SK-N-SH (cell line): ENCODE results near the gene BAG2. TPM values are rescaled to one million over a fixed set of nuclear protein-coding genes. Genes with fewer than 3 reads are reported as not detected.

Source experiments
- CTCF ChIA-PET: fragments of 300-600, 350-600 bp; formaldehyde crosslinking; extraction: SDS; loops from one replicate; lab custom pipeline; 2021; lab: Yijun Ruan, JAX
- POLR2A ChIA-PET: fragments of 350-600 bp; sonication (Branson Sonifier 250); formaldehyde crosslinking; extraction: SDS; loops from one replicate; lab custom pipeline; 2020; ENCODE audit warnings: antibody characterized with exemption, inconsistent platforms; lab: Yijun Ruan, JAX
- DNase-seq: peaks from one replicate; pipeline ENCODE4 v3.0.0; 2012
- H2AFZ ChIP-seq: fragments of 200-600 bp; sonication (generic); 2 replicates; pipeline ENCODE4 v1.8.1; 2016; ENCODE audit warnings: antibody characterized with exemption, mild to moderate bottlenecking, low read depth
- H3F3A ChIP-seq: fragments of 200-600 bp; sonication (generic); replicated peaks from 2 replicates; pipeline ENCODE3; 2016; ENCODE audit warnings: antibody characterized with exemption, mild to moderate bottlenecking; ENCODE audit not compliant: insufficient read depth
- H3K27ac ChIP-seq, 2 experiments: fragments of 200-500 bp in 1 of 2; fragments of 200-600 bp in 1 of 2; sonication (Bioruptor generic) in 1 of 2; sonication (generic), shearing (Covaris generic) in 1 of 2; 2 replicates each; pipeline versions ENCODE4 v1.5.1 to v1.6.1; 2014 to 2016; ENCODE audit warnings: low read depth in 2 of 2, inconsistent platforms in 1 of 2, low read length in 1 of 2, mild to moderate bottlenecking in 1 of 2, mixed read lengths in 1 of 2
- H3K27me3 ChIP-seq: fragments of 200-600 bp; sonication (generic), shearing (Covaris generic); 2 replicates; pipeline ENCODE4 v1.6.1; 2016; ENCODE audit warnings: mixed run types; ENCODE audit not compliant: insufficient read depth
- H3K36me3 ChIP-seq, 2 experiments: fragments of 200-500 bp in 1 of 2; fragments of 200-600 bp in 1 of 2; sonication (Bioruptor generic) in 1 of 2; sonication (generic) in 1 of 2; replicated peaks in 1 of 2; 2 replicates each; pipeline versions ENCODE3 to v1.5.1; 2014 to 2016; ENCODE audit warnings: low read length in 1 of 2, mild to moderate bottlenecking in 1 of 2; ENCODE audit not compliant: insufficient read depth in 2 of 2, control insufficient read depth in 1 of 2
- H3K4me1 ChIP-seq, 2 experiments: fragments of 200-500 bp in 1 of 2; fragments of 200-600 bp in 1 of 2; sonication (Bioruptor generic) in 1 of 2; sonication (generic), shearing (Covaris generic) in 1 of 2; 2 replicates each; pipeline versions ENCODE4 v1.5.1 to v1.6.1; 2014 to 2016; ENCODE audit warnings: low read depth in 1 of 2, low read length in 1 of 2, mixed run types in 1 of 2; ENCODE audit not compliant: insufficient read depth in 2 of 2, control insufficient read depth in 1 of 2
- H3K4me2 ChIP-seq: fragments of 200-600 bp; sonication (generic), shearing (Covaris generic); 2 replicates; pipeline ENCODE4 v1.6.1; 2017; ENCODE audit warnings: mixed run types
- H3K4me3 ChIP-seq, 2 experiments: fragments of 200-500 bp in 1 of 2; fragments of 200-600 bp in 1 of 2; sonication (Bioruptor generic) in 1 of 2; sonication (generic), shearing (Covaris generic) in 1 of 2; 2 replicates each; pipeline versions ENCODE4 v1.5.1 to v1.8.1; 2014 to 2016; ENCODE audit warnings: low read depth in 2 of 2, inconsistent platforms in 1 of 2, low read length in 1 of 2, mild to moderate bottlenecking in 1 of 2, mixed read lengths in 1 of 2, moderate library complexity in 1 of 2
- H3K79me2 ChIP-seq: fragments of 200-600 bp; sonication (generic); 2 replicates; pipeline ENCODE4 v1.8.1; 2017; ENCODE audit warnings: mild to moderate bottlenecking; ENCODE audit not compliant: insufficient read depth
- H3K9ac ChIP-seq: fragments of 200-600 bp; sonication (generic); 2 replicates; pipeline ENCODE4 v1.6.1; 2017; ENCODE audit warnings: mixed run types
- H3K9me2 ChIP-seq: fragments of 200-600 bp; sonication (generic); 2 replicates; pipeline ENCODE4 v1.6.1; 2017; ENCODE audit warnings: mixed run types
- H3K9me3 ChIP-seq: fragments of 200-600 bp; sonication (generic); 2 replicates; pipeline ENCODE4 v1.6.1; 2017; ENCODE audit warnings: mixed run types, mild to moderate bottlenecking, moderate library complexity
- H4K20me1 ChIP-seq: fragments of 200-600 bp; sonication (generic); 2 replicates; pipeline ENCODE4 v1.6.1; 2017; ENCODE audit warnings: mild to moderate bottlenecking, mixed run types; ENCODE audit not compliant: insufficient read depth
- EZH2phosphoT487 ChIP-seq: fragments of 200-600 bp; sonication (generic); IDR thresholded peaks from 2 replicates; pipeline ENCODE4 v1.6.1; 2017; ENCODE audit warnings: low read depth, mixed run types, mild to moderate bottlenecking, antibody characterized with exemption, moderate library complexity, borderline replicate concordance
- GABPA ChIP-seq: IDR thresholded peaks from 2 replicates; pipeline ENCODE4 v1.4.0; 2012; ENCODE audit warnings: low read depth, mild to moderate bottlenecking
- MEF2A ChIP-seq: IDR thresholded peaks from 2 replicates; pipeline ENCODE4 v1.4.0; 2012; ENCODE audit warnings: low read depth, borderline replicate concordance
- MXI1 ChIP-seq: IDR thresholded peaks from 2 replicates; pipeline ENCODE4 v1.6.1; 2012; ENCODE audit warnings: mild to moderate bottlenecking, low read depth, low read length, improper control_type of control experiment
- NFIC ChIP-seq: IDR thresholded peaks from 2 replicates; pipeline ENCODE4 v1.4.0; 2012; ENCODE audit warnings: borderline replicate concordance
- POLR2AphosphoS5 ChIP-seq: IDR thresholded peaks from 2 replicates; pipeline ENCODE4 v1.6.1; 2012; ENCODE audit warnings: low read depth, low read length
- RFX5 ChIP-seq: IDR thresholded peaks from 2 replicates; pipeline ENCODE4 v1.6.1; 2012; ENCODE audit warnings: mild to moderate bottlenecking, improper control_type of control experiment, low read length
- SMC3 ChIP-seq: IDR thresholded peaks from 2 replicates; pipeline ENCODE4 v1.6.1; 2012; ENCODE audit warnings: low read depth, low read length, improper control_type of control experiment
- WGBS: methylation state at CpG from one replicate; pipeline ENCODE4 v1.1.6; 2017; ENCODE audit warnings: low lambda C conversion rate; 5-methylcytosine and 5-hydroxymethylcytosine counted together
- polyA plus RNA-seq, 3 experiments: library from polyadenylated mRNA; depleted of rRNA; stranded (reverse); fragments of >200 nt; gene quantifications; 2 replicates each; pipeline ENCODE4 v1.2.3, GENCODE V29; 2012
- TF ChIP-seq, protein P1 (sequence below): fragments of 150-350 bp; IDR thresholded peaks from 2 replicates; pipeline ENCODE4 v1.6.1; 2017; ENCODE audit warnings: antibody characterized with exemption, low read length, low read depth, borderline replicate concordance
- TF ChIP-seq, protein P2 (sequence below): IDR thresholded peaks from 2 replicates; pipeline ENCODE4 v1.4.0; 2012; ENCODE audit warnings: low read depth, borderline replicate concordance
- TF ChIP-seq, protein P3 (sequence below): IDR thresholded peaks from 2 replicates; pipeline ENCODE4 v1.6.1; 2012; ENCODE audit warnings: mild to moderate bottlenecking, low read depth, low read length, moderate library complexity
- TF ChIP-seq, protein P4 (sequence below): IDR thresholded peaks from 2 replicates; pipeline ENCODE4 v1.4.0; 2012; ENCODE audit warnings: low read depth
- TF ChIP-seq, protein P5 (sequence below): IDR thresholded peaks from 2 replicates; pipeline ENCODE4 v1.4.0; 2012; ENCODE audit warnings: low read depth, borderline replicate concordance
- TF ChIP-seq, protein P6 (sequence below): fragments of 150-350 bp; IDR thresholded peaks from 2 replicates; pipeline ENCODE4 v1.6.1; 2016; ENCODE audit warnings: mild to moderate bottlenecking, low read depth, low read length

The BAG2 gene
- polyA plus RNA-seq, 1 of the 3 experiments (the other 2 are of a cell fraction), result 5.3 TPM

DNA sequence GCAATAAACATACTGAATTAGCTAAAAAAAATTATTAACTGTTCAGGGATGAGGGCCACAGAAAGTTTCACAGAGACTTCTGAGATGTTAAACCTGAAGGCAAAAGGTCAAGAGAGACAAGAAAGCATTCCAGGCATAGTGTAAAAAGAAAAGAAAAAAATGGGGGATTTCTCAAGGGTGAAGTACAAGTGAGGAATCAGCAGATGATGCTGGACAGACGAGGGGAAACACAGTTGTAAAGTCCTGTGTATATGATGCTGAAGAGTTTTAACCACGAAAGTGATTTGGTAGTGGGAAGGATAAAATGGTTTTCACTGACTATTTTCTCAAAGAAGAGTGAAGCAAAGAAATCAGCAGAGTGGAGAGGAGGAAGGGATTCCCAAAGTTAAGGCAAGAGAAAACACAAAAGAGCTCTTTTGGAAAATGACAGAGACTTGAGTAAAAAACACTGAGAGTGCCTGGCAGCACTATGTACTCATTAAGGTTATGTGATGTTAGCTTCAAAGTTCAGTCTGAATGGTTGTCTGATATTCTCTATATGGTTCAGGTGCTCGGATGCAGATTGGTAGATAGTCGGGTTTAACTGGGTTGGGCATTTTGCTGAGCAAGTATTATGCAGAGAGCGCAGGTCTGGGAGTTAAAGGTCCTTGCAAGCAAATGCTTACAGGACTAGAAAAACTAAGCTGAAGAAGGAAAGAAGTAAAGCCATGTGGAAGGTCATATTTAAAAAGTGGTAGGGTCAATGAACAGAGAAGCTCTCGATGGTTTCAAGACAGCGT is 33.6 kb downstream of the BAG2 start:
- no peaks in the 10 kb centered on the region for H3K9me2 ChIP-seq
- WGBS, result 91% methylated on average over 7 of the region's 7 CpGs
- ChIA-PET POLR2A (no interaction called here), CTCF (interaction anchor here (1.9 kb wide), 1 partner anchor 16 kb away, joined by 7 read pairs; the partner anchor contains the start of gene RAB23)
- H3K4me2 ChIP-seq, result no peak overlapping the region
- H4K20me1 ChIP-seq, result no peaks in the 10 kb centered on the region
- TF ChIP-seq MEF2A, result no peak
- no peak for TF ChIP-seq MXI1
- no peak for TF ChIP-seq RFX5
- TF ChIP-seq SMC3, result no peak
- TF ChIP-seq GABPA, result no peak
- TF ChIP-seq, protein P1, sequence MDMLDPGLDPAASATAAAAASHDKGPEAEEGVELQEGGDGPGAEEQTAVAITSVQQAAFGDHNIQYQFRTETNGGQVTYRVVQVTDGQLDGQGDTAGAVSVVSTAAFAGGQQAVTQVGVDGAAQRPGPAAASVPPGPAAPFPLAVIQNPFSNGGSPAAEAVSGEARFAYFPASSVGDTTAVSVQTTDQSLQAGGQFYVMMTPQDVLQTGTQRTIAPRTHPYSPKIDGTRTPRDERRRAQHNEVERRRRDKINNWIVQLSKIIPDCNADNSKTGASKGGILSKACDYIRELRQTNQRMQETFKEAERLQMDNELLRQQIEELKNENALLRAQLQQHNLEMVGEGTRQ, result no peak
- TF ChIP-seq POLR2AphosphoS5, result no peak
- TF ChIP-seq, protein P2, sequence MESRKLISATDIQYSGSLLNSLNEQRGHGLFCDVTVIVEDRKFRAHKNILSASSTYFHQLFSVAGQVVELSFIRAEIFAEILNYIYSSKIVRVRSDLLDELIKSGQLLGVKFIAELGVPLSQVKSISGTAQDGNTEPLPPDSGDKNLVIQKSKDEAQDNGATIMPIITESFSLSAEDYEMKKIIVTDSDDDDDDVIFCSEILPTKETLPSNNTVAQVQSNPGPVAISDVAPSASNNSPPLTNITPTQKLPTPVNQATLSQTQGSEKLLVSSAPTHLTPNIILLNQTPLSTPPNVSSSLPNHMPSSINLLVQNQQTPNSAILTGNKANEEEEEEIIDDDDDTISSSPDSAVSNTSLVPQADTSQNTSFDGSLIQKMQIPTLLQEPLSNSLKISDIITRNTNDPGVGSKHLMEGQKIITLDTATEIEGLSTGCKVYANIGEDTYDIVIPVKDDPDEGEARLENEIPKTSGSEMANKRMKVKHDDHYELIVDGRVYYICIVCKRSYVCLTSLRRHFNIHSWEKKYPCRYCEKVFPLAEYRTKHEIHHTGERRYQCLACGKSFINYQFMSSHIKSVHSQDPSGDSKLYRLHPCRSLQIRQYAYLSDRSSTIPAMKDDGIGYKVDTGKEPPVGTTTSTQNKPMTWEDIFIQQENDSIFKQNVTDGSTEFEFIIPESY, result no peak
- TF ChIP-seq, protein P3, sequence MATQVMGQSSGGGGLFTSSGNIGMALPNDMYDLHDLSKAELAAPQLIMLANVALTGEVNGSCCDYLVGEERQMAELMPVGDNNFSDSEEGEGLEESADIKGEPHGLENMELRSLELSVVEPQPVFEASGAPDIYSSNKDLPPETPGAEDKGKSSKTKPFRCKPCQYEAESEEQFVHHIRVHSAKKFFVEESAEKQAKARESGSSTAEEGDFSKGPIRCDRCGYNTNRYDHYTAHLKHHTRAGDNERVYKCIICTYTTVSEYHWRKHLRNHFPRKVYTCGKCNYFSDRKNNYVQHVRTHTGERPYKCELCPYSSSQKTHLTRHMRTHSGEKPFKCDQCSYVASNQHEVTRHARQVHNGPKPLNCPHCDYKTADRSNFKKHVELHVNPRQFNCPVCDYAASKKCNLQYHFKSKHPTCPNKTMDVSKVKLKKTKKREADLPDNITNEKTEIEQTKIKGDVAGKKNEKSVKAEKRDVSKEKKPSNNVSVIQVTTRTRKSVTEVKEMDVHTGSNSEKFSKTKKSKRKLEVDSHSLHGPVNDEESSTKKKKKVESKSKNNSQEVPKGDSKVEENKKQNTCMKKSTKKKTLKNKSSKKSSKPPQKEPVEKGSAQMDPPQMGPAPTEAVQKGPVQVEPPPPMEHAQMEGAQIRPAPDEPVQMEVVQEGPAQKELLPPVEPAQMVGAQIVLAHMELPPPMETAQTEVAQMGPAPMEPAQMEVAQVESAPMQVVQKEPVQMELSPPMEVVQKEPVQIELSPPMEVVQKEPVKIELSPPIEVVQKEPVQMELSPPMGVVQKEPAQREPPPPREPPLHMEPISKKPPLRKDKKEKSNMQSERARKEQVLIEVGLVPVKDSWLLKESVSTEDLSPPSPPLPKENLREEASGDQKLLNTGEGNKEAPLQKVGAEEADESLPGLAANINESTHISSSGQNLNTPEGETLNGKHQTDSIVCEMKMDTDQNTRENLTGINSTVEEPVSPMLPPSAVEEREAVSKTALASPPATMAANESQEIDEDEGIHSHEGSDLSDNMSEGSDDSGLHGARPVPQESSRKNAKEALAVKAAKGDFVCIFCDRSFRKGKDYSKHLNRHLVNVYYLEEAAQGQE, result no peak
- no peak for TF ChIP-seq EZH2phosphoT487
- TF ChIP-seq, protein P4, sequence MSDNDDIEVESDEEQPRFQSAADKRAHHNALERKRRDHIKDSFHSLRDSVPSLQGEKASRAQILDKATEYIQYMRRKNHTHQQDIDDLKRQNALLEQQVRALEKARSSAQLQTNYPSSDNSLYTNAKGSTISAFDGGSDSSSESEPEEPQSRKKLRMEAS, result no peak
- TF ChIP-seq, protein P5, sequence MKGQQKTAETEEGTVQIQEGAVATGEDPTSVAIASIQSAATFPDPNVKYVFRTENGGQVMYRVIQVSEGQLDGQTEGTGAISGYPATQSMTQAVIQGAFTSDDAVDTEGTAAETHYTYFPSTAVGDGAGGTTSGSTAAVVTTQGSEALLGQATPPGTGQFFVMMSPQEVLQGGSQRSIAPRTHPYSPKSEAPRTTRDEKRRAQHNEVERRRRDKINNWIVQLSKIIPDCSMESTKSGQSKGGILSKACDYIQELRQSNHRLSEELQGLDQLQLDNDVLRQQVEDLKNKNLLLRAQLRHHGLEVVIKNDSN, result no peak
- TF ChIP-seq, protein P6, sequence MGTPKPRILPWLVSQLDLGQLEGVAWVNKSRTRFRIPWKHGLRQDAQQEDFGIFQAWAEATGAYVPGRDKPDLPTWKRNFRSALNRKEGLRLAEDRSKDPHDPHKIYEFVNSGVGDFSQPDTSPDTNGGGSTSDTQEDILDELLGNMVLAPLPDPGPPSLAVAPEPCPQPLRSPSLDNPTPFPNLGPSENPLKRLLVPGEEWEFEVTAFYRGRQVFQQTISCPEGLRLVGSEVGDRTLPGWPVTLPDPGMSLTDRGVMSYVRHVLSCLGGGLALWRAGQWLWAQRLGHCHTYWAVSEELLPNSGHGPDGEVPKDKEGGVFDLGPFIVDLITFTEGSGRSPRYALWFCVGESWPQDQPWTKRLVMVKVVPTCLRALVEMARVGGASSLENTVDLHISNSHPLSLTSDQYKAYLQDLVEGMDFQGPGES, result no peak
- no peak for TF ChIP-seq NFIC
- H3K27ac ChIP-seq, result no peak overlapping the region
- no peak overlapping the region for H2AFZ ChIP-seq
- no peaks in the 10 kb centered on the region for H3K9me3 ChIP-seq
- H3K79me2 ChIP-seq, result peaks cover 90% of the 10 kb centered on the region
- H3K4me3 ChIP-seq, result no peak overlapping the region
- peaks cover 24% of the 10 kb centered on the region for H3F3A ChIP-seq
- H3K27me3 ChIP-seq, result no peaks in the 10 kb centered on the region
- no peak overlapping the region for H3K9ac ChIP-seq
- peaks cover 0 to 4% of the 10 kb centered on the region in 2 experiments; a peak in 2 of 4 replicates for H3K4me1 ChIP-seq
- DNase-seq, result no peak
- H3K36me3 ChIP-seq, result peaks cover 7 to 31% of the 10 kb centered on the region in 2 experiments
